Body of pancreas (tissue), 4 donors: Measurements from ENCODE around the gene RPTOR. TPM values are rescaled to one million over a fixed set of nuclear protein-coding genes. Genes with fewer than 3 reads are reported as not detected.
A peak's percentile ranks its signal among the peaks of the same experiment; 100 is the strongest.

ENCODE experiments used
- ATAC-seq: fragments of 150-250 bp; one replicate; pipeline ENCODE4 v1.9.1; 2016
- DNase-seq, 4 donors: peaks; one replicate each; pipeline ENCODE4 v3.0.0-alpha.2; 2019
- H3K27ac ChIP-seq, 4 donors: fragments of 200-600 bp; sonication (generic); 1 replicate in 3 of 4; 2 replicates in 1 of 4; pipeline versions ENCODE4 v1.5.1 to v1.6.1; 2016 to 2019; ENCODE audit warnings: mild to moderate bottlenecking in 1 of 4, mixed read lengths in 1 of 4, moderate library complexity in 1 of 4
- H3K27me3 ChIP-seq, 2 donors: fragments of 200-600 bp; sonication (generic); one replicate each; pipeline ENCODE4 v1.6.0; 2016; ENCODE audit warnings: mild to moderate bottlenecking in 1 of 2
- H3K36me3 ChIP-seq, 2 donors: fragments of 200-600 bp; sonication (generic); replicated peaks in 1 of 2; 2 replicates each; pipeline ENCODE4 v1.5.1; 2016; ENCODE audit warnings: low read depth in 2 of 2; ENCODE audit not compliant: insufficient read depth in 1 of 2
- H3K4me1 ChIP-seq: fragments of 200-600 bp; sonication (generic); one replicate; pipeline ENCODE4 v1.6.0; 2016
- H3K4me3 ChIP-seq, 2 donors: fragments of 200-600 bp; sonication (generic); 1 replicate in 1 of 2; 2 replicates in 1 of 2; pipeline ENCODE4 v1.5.1; 2016 to 2019
- H3K9me3 ChIP-seq, 3 donors: fragments of 200-600 bp; sonication (generic); 1 replicate in 2 of 3; 2 replicates in 1 of 3; pipeline ENCODE4 v1.5.1; 2016
- CTCF ChIP-seq, 7 experiments: fragments of 450-650 bp in 4 of 7; fragments of 200-600 bp in 3 of 7; sonication (generic) in 3 of 7; IDR thresholded peaks; one replicate each; pipeline ENCODE4 v1.5.1; 2016 to 2019; ENCODE audit warnings: antibody characterized with exemption in 7 of 7
- POLR2A ChIP-seq, 3 donors: fragments of 450-650 bp; IDR thresholded peaks; one replicate each; pipeline ENCODE4 v1.6.1; 2016; ENCODE audit warnings: antibody characterized with exemption in 3 of 3, mild to moderate bottlenecking in 2 of 3
- WGBS, 2 donors: methylation state at CpG; one replicate each; pipeline ENCODE4 v1.1.5; 2017; 5-methylcytosine and 5-hydroxymethylcytosine counted together
- intact Hi-C: fragments of 100-400 bp; cut with DNase I; formaldehyde crosslinking; loops from one replicate; pipeline ENCODE4 v1.15.1; 2023
- total RNA-seq, 2 donors: library from RNA; depleted of rRNA; stranded (reverse); fragments of >200 nt; gene quantifications; one replicate each; pipeline ENCODE4 v1.1.0, GENCODE V29; 2016

Gene RPTOR
- total RNA-seq, 2 donors from 2014 or later = 22.3 to 34.3 TPM

- peaks cover 0 to 8% of the 10 kb centered on the region in 2 donors for H3K36me3 ChIP-seq
- H3K4me1 ChIP-seq = no peaks in the 10 kb centered on the region
- TF ChIP-seq CTCF (IDR thresholded peaks at IDR 0.05) (no peak), POLR2A (IDR thresholded peaks at IDR 0.05) (no peak)
- no peak overlapping the region for H3K4me3 ChIP-seq
- H3K9me3 ChIP-seq = no peaks in the 10 kb centered on the region
- H3K27ac ChIP-seq = no peak overlapping the region
- DNase-seq = peak in 1 of 4 donors; percentile 2
- 90 to 94% methylated on average over 19 to 21 of the region's 21 CpGs for WGBS, 2 donors
- intact Hi-C loops = no loop called here
- no peaks in the 10 kb centered on the region for H3K27me3 ChIP-seq
- no peak for ATAC-seq
Measured at GRCh38 chr17:80947200-80947940, 402.7 kb downstream of the RPTOR start.

DNA sequence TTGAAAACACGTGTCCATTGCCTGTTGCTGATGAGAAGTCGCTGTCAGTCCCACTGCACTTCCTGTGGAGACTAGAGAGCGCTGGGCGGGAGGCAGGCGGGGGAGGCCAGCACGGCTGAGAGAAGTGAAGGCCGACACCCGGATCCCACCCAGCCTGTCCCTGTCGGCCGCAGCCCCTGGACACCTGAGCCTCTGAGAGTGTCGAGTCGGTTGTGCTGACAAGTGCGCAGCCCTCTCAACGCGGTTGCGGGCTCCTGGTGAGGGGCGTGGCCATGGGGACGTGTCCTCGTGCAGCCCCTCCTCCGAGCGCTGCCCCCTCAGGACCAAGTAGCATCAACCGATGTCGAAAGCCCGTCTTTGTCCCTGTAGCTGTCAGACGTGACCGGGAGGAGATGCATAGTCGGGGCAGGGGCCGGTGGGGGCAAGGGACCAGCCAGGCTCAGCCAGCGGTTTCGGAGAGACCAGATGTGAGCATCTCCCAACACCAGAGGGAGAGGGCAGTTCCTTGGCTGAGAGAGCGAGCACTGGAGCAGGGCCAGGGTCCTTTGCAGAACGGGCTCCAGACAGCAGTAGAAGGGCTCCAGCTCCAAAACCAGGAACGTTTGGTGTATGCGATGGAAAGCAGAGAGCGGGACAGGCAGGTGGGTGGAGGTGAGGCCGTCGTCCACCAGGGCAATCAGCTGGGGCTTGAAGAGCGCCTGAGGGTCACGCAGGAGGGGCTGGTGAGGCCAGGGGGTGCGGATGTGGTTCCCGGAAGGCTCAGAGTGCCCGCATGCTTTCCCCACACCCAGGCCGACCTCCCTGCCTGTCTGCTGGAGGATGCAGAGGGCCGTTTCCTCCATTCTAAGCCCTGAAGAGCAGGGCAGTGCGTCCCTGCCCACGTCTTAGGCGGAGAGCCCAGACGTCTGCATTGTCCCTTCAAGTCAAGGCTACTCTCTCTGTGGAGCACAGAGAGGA, 403.7 kb downstream of the RPTOR start:
- Histone ChIP-seq H3K27me3 (no peaks in the 10 kb centered on the region), H3K27ac (no peak overlapping the region), H3K9me3 (no peaks in the 10 kb centered on the region), H3K4me3 (no peak overlapping the region), H3K36me3 (peaks cover 0 to 8% of the 10 kb centered on the region in 2 donors), H3K4me1 (no peaks in the 10 kb centered on the region)
- TF ChIP-seq CTCF (IDR thresholded peaks at IDR 0.05) (no peak), POLR2A (IDR thresholded peaks at IDR 0.05) (no peak)
- DNase-seq (no peak), ATAC-seq (no peak)
- intact Hi-C loops = no loop called here
- WGBS, 2 donors = 86 to 92% methylated on average over 23 to 41 of the region's 48 CpGs

- peaks cover 0 to 8% of the 10 kb centered on the region in 2 donors for H3K36me3 ChIP-seq
- intact Hi-C loops = no loop called here
- no peaks in the 10 kb centered on the region for H3K27me3 ChIP-seq
- no peaks in the 10 kb centered on the region for H3K9me3 ChIP-seq
- DNase-seq = peak in 1 of 4 donors; percentile 5
- H3K4me3 ChIP-seq = no peak overlapping the region
- no peak for TF ChIP-seq POLR2A (IDR thresholded peaks at IDR 0.05)
- TF ChIP-seq CTCF (IDR thresholded peaks at IDR 0.05) = no peak
- no peaks in the 10 kb centered on the region for H3K4me1 ChIP-seq
- H3K27ac ChIP-seq = no peak overlapping the region
- ATAC-seq = no peak
- 86 to 88% methylated on average over 9 of the region's 16 CpGs for WGBS, 2 donors
Measured at GRCh38 chr17:80948976-80949450, 404.4 kb downstream of the RPTOR start.

DNA sequence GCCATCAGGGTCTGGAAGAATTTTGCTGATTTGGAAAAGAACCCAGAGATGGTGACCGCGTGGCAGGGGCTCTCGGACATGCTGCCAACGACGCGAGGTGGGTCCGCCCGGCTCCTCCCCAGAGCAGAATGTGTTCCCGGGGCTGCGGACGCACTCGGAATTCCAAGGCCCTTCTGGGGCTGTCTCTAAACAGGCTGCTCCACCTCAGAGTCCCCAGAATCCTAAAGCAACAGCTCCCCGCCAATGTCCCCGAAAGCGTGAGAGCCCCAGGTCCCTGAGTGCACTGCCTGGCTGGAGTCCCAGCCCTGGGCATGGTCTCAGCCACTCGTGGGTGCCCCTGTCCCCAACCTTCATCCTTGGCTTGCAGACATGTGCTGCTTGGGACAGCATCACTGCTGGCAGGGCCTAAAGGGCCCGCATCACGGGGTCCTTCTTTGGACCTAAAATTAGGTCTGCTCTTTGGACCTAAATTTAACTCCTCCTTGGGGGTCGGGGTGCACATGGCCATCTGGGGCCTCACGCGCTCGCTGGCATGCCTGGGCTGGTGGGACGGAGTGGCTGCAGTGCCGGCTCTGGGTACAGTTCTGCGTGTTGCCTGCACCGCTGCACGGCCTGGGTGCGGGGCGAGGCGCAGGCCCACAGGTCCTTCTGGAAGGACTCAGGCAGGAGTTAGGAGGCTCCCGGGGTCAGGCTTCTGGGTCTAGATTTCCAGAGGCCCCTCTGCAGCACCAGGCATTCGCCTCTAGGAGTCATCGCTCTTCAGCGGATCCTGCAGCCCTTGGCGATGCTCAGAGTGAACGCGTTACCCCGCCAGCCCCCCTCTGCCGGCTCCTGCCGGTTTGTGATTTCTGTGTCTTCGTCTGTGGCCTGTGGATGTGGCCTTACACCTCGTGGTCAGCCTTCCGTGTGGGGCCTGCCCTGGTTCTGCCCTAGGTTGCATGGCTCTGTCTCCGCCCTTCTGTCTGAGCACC, 405.1 kb downstream of the RPTOR start:
- intact Hi-C loops = no loop called here
- H3K4me3 ChIP-seq = no peak overlapping the region
- H3K4me1 ChIP-seq = no peaks in the 10 kb centered on the region
- TF ChIP-seq CTCF (IDR thresholded peaks at IDR 0.05) (no peak), POLR2A (IDR thresholded peaks at IDR 0.05) (no peak)
- peak in 1 of 4 donors; percentile 4 for DNase-seq
- WGBS, 2 donors = 88 to 92% methylated on average over 24 to 44 of the region's 44 CpGs
- no peak for ATAC-seq
- H3K9me3 ChIP-seq = no peaks in the 10 kb centered on the region
- H3K36me3 ChIP-seq = peaks cover 0 to 8% of the 10 kb centered on the region in 2 donors
- H3K27ac ChIP-seq = no peak overlapping the region
- no peaks in the 10 kb centered on the region for H3K27me3 ChIP-seq
